ENCODE data around the gene CXCR3. TPM values are rescaled to one million over a fixed set of nuclear protein-coding genes. Genes with fewer than 3 reads are reported as not detected.
"Not testable (repeated sequence)": the region's sequence is repeated elsewhere in the genome, so short reads cannot be mapped to it uniquely, and the experiment has no call there.

The CXCR3 gene
- total RNA-seq, 1 experiment from 2014 or later = not detected

GRCh38 chrX:71615056-71615455, 3.3 kb downstream of the CXCR3 start:
- no peaks in the 10 kb centered on the region for H3K9me3 ChIP-seq (ENCODE audit: low read length)

DNA sequence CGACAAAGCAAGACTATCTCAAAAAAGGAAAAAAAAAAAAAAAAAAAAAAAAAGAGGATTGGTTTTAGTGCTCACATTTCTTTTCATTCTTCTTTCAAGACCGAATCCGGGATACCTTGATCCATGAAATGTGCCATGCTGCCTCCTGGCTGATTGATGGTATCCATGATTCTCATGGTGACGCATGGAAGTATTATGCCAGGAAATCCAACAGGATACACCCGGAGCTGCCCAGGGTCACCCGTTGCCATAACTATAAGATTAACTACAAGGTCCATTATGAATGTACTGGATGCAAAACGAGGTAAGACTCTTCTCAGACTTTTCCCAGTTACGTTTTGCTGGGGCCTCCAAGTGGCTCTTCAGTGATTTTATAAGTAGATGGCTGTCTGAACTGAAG, 6.1 kb downstream of the CXCR3 start:
- Histone ChIP-seq H3K9me3 (ENCODE audit: low read length) (no peaks in the 10 kb centered on the region), H3K4me2 (ENCODE audit: low read depth, low read length, poor library complexity, severe bottlenecking) (no peak overlapping the region), H2AFZ (ENCODE audit: low read length) (no peak overlapping the region), H3K9me2 (replicated peaks; ENCODE audit: insufficient read depth, low read length) (no peaks in the 10 kb centered on the region), H3K79me2 (ENCODE audit: low read length) (no peaks in the 10 kb centered on the region), H3K9ac (ENCODE audit: low read length) (no peak overlapping the region), H3K4me1 (ENCODE audit: low read length) (no peaks in the 10 kb centered on the region), H3K27me3 (ENCODE audit: low read length) (no peaks in the 10 kb centered on the region), H4K20me1 (ENCODE audit: insufficient read depth, low read depth, low read length) (no peaks in the 10 kb centered on the region), H3K36me3 (ENCODE audit: insufficient read depth, low read length) (peaks cover 10% of the 10 kb centered on the region), H3K4me3 (ENCODE audit: low read length) (no peak overlapping the region), H3K27ac (ENCODE audit: low read length) (no peak overlapping the region)
- no peak for DNase-seq

More at GRCh38 chrX:71615056-71615455, 3.3 kb downstream of the CXCR3 start:
- no peak for DNase-seq
- Histone ChIP-seq H3K9ac (ENCODE audit: low read length) (no peak overlapping the region), H3K9me2 (replicated peaks; ENCODE audit: insufficient read depth, low read length) (no peaks in the 10 kb centered on the region), H3K79me2 (ENCODE audit: low read length) (no peaks in the 10 kb centered on the region), H4K20me1 (ENCODE audit: insufficient read depth, low read depth, low read length) (no peaks in the 10 kb centered on the region), H2AFZ (ENCODE audit: low read length) (no peak overlapping the region), H3K36me3 (ENCODE audit: insufficient read depth, low read length) (no peaks in the 10 kb centered on the region; the same call in 1 of the 2 replicates), H3K4me2 (ENCODE audit: low read depth, low read length, poor library complexity, severe bottlenecking) (no peak overlapping the region), H3K4me3 (ENCODE audit: low read length) (no peak overlapping the region), H3K4me1 (ENCODE audit: low read length) (no peaks in the 10 kb centered on the region), H3K27ac (ENCODE audit: low read length) (no peak overlapping the region), H3K27me3 (ENCODE audit: low read length) (no peaks in the 10 kb centered on the region)

- not testable (repeated sequence) for H3K9me3 ChIP-seq (ENCODE audit: low read length); H2AFZ ChIP-seq (ENCODE audit: low read length); H3K27ac ChIP-seq (ENCODE audit: low read length); H3K4me2 ChIP-seq (ENCODE audit: low read depth, low read length, poor library complexity, severe bottlenecking); H4K20me1 ChIP-seq (ENCODE audit: insufficient read depth, low read depth, low read length); H3K79me2 ChIP-seq (ENCODE audit: low read length); H3K9me2 ChIP-seq (replicated peaks; ENCODE audit: insufficient read depth, low read length); H3K9ac ChIP-seq (ENCODE audit: low read length); H3K4me3 ChIP-seq (ENCODE audit: low read length); H3K4me1 ChIP-seq (ENCODE audit: low read length); H3K27me3 ChIP-seq (ENCODE audit: low read length); DNase-seq
- peaks cover 10% of the 10 kb centered on the region for H3K36me3 ChIP-seq (ENCODE audit: insufficient read depth, low read length)
These were observed 6.6 kb downstream of the CXCR3 start for GRCh38 chrX:71611736-71612135.

DNA sequence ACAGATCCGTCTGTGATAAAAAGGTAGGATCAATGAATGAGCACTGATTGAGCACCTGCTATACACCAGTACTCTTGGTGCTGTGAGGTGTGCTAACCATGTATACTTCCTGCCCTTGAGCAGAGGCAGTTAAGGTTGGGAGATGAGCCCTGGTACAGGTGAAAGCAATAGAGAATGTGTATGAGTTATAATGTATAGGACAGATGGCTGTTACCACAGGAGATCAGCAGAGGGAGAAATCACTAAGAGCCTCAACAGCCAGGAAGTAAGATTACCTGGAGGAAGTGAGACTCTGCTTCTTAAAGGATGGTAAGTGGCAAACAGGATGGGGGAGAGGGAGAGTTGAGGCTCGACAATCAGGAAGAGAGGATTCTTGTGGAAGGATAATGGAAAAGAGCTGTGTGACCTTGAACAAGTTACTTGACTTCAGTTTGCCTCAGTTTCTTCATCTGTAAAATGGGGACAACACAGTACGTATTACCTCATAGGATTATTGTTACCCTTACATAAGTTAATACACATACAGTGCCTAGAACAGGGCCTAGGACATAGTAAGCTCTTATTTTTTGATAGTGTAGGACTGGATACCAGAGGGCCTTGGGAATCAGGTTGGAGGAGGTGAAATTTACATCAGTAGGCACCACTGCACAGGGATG, 9.1 kb downstream of the CXCR3 start:
- Histone ChIP-seq H3K9me3 (ENCODE audit: low read length) (no peaks in the 10 kb centered on the region), H3K4me1 (ENCODE audit: low read length) (no peaks in the 10 kb centered on the region), H3K27me3 (ENCODE audit: low read length) (no peaks in the 10 kb centered on the region), H2AFZ (ENCODE audit: low read length) (no peak overlapping the region), H3K4me2 (ENCODE audit: low read depth, low read length, poor library complexity, severe bottlenecking) (no peak overlapping the region), H3K9ac (ENCODE audit: low read length) (no peak overlapping the region), H3K4me3 (ENCODE audit: low read length) (no peak overlapping the region), H3K36me3 (ENCODE audit: insufficient read depth, low read length) (peaks cover 13% of the 10 kb centered on the region; the same call in 1 of the 2 replicates), H3K27ac (ENCODE audit: low read length) (no peak overlapping the region), H3K79me2 (ENCODE audit: low read length) (no peaks in the 10 kb centered on the region), H3K9me2 (replicated peaks; ENCODE audit: insufficient read depth, low read length) (no peaks in the 10 kb centered on the region), H4K20me1 (ENCODE audit: insufficient read depth, low read depth, low read length) (no peaks in the 10 kb centered on the region)
- DNase-seq = no peak

DNA sequence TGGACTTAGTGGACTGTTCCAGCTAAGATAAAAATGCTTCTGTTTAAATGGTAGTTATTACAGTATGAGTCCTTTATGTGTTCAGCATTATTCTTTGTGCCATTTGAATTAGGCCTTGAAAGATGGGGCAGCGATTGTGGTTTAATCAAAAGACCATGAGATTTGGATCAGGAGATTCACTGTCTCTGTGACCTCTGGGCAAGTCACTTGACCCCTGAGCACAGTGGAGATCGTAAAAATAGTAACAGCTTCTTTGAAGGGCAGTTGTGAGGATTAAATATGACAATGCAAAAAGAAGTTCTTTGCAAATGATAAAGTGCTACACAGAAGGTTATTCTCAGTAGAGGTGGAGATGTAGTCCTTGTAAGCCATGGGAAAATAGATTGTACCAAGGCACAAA, 10.8 kb downstream of the CXCR3 start:
- no peaks in the 10 kb centered on the region for H4K20me1 ChIP-seq (ENCODE audit: insufficient read depth, low read depth, low read length)
- H2AFZ ChIP-seq (ENCODE audit: low read length) = no peak overlapping the region
- no peak overlapping the region for H3K27ac ChIP-seq (ENCODE audit: low read length)
- H3K4me3 ChIP-seq (ENCODE audit: low read length) = no peak overlapping the region
- no peaks in the 10 kb centered on the region for H3K4me1 ChIP-seq (ENCODE audit: low read length)
- H3K36me3 ChIP-seq (ENCODE audit: insufficient read depth, low read length) = peaks cover 20% of the 10 kb centered on the region; the same call in 1 of the 2 replicates
- no peaks in the 10 kb centered on the region for H3K79me2 ChIP-seq (ENCODE audit: low read length)
- no peaks in the 10 kb centered on the region for H3K9me2 ChIP-seq (replicated peaks; ENCODE audit: insufficient read depth, low read length)
- no peak overlapping the region for H3K9ac ChIP-seq (ENCODE audit: low read length)
- no peak overlapping the region for H3K4me2 ChIP-seq (ENCODE audit: low read depth, low read length, poor library complexity, severe bottlenecking)
- no peaks in the 10 kb centered on the region for H3K9me3 ChIP-seq (ENCODE audit: low read length)
- H3K27me3 ChIP-seq (ENCODE audit: low read length) = no peaks in the 10 kb centered on the region
- DNase-seq = no peak

DNA sequence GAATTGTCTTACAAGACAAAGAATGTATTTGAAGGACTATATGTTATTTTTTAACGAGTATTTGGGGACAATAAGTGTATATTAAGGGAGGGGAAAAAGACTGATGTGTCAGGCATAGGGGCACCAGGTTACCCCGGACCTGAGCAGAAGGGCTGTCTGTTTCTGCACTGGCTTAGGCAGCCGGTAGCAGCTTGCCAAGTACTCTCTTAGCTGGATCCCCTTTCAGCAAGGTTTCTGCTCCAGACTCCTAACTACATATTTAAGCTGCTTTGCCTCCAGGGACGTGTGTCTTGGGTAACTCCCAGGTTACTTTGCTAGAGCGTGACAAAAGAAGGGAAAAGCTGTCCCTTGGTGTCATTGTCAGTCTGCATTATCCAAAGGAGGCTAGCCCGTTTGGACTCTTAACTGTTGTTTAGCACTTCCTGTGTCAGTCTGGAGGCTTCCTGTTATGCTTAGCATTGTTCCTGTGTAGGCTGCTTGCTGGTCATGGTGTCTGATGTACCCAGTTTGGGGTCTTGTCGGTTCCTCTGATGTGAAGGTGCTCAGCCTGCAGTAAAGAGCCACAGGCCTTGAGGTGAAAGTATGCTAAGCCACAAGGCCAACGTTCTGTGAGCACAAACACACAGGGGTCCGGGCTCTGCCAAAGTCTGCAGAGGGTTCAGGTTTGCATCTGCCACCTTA, 11.6 kb downstream of the CXCR3 start:
- Histone ChIP-seq H3K9me3 (ENCODE audit: low read length) (no peaks in the 10 kb centered on the region), H3K9ac (ENCODE audit: low read length) (no peak overlapping the region), H3K4me2 (ENCODE audit: low read depth, low read length, poor library complexity, severe bottlenecking) (no peak overlapping the region), H3K27me3 (ENCODE audit: low read length) (no peaks in the 10 kb centered on the region), H4K20me1 (ENCODE audit: insufficient read depth, low read depth, low read length) (no peaks in the 10 kb centered on the region), H3K4me1 (ENCODE audit: low read length) (no peaks in the 10 kb centered on the region), H3K79me2 (ENCODE audit: low read length) (no peaks in the 10 kb centered on the region), H3K27ac (ENCODE audit: low read length) (no peak overlapping the region), H3K9me2 (replicated peaks; ENCODE audit: insufficient read depth, low read length) (no peaks in the 10 kb centered on the region), H2AFZ (ENCODE audit: low read length) (no peak overlapping the region), H3K4me3 (ENCODE audit: low read length) (no peak overlapping the region), H3K36me3 (ENCODE audit: insufficient read depth, low read length) (peaks cover 20% of the 10 kb centered on the region; the same call in 1 of the 2 replicates)
- no peak for DNase-seq

DNA sequence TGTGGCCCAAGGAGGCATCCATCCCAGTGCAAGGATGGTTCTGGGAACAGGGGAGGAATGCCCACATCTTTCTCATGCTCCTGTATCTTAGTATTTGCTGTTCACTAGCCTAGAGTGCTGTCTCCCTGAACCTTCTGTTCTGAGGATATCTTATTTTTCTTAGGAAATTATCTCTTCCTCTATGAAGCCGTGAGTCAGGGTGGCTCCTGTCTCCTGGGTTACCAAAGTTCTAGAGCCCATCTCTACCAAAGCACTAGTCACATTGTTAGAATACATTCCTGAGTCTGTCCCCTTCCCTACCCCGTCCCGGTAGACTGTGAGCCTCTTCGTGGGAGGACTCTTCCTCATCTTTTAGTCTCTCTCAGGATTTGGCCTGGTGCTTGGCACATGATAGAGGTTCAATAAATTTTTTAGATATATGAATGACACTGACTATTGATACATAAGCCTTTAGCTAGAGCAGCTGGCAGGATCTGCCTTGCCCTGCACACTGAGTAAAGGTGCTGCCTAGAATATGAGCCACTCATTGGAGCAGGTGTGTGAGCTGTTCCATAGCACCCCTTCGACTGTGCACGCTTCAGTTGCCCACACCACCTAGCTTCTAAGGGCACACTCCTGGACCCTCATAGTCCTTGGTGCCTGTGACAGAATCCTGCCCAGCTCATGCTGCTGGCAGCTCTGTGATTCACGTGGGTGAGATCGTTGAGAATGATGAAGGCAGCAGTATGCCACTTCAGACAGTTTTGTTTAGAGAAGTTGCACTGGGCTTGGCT, 13.3 kb downstream of the CXCR3 start:
- no peak overlapping the region for H3K27ac ChIP-seq (ENCODE audit: low read length)
- no peak overlapping the region for H3K4me3 ChIP-seq (ENCODE audit: low read length)
- H3K9me3 ChIP-seq (ENCODE audit: low read length) = no peaks in the 10 kb centered on the region
- H3K4me2 ChIP-seq (ENCODE audit: low read depth, low read length, poor library complexity, severe bottlenecking) = no peak overlapping the region
- H3K9ac ChIP-seq (ENCODE audit: low read length) = no peak overlapping the region
- DNase-seq = no peak
- no peaks in the 10 kb centered on the region for H4K20me1 ChIP-seq (ENCODE audit: insufficient read depth, low read depth, low read length)
- H3K27me3 ChIP-seq (ENCODE audit: low read length) = no peaks in the 10 kb centered on the region
- no peaks in the 10 kb centered on the region for H3K4me1 ChIP-seq (ENCODE audit: low read length)
- peaks cover 20% of the 10 kb centered on the region; the same call in 1 of the 2 replicates for H3K36me3 ChIP-seq (ENCODE audit: insufficient read depth, low read length)
- no peaks in the 10 kb centered on the region for H3K9me2 ChIP-seq (replicated peaks; ENCODE audit: insufficient read depth, low read length)
- H2AFZ ChIP-seq (ENCODE audit: low read length) = no peak overlapping the region
- no peaks in the 10 kb centered on the region for H3K79me2 ChIP-seq (ENCODE audit: low read length)

DNA sequence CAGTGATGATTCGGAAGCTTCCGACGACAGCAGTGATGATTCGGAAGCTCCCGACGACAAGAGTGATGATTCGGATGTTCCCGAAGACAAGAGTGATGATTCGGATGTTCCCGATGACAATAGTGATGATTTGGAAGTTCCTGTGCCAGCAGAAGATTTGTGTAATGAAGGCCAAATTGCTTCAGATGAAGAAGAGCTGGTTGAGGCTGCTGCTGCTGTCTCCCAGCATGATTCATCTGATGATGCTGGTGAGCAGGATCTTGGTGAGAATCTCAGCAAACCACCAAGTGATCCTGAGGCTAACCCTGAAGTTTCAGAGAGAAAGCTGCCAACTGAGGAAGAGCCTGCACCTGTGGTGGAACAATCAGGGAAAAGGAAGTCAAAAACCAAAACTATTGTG, 14.2 kb downstream of the CXCR3 start:
- Histone ChIP-seq H3K9me3 (ENCODE audit: low read length) (no peaks in the 10 kb centered on the region), H3K36me3 (ENCODE audit: insufficient read depth, low read length) (peaks cover 22% of the 10 kb centered on the region; the same call in 1 of the 2 replicates), H2AFZ (ENCODE audit: low read length) (no peak overlapping the region), H3K4me3 (ENCODE audit: low read length) (no peak overlapping the region), H3K79me2 (ENCODE audit: low read length) (no peaks in the 10 kb centered on the region), H3K4me2 (ENCODE audit: low read depth, low read length, poor library complexity, severe bottlenecking) (no peak overlapping the region), H3K27ac (ENCODE audit: low read length) (no peak overlapping the region), H3K4me1 (ENCODE audit: low read length) (no peaks in the 10 kb centered on the region), H4K20me1 (ENCODE audit: insufficient read depth, low read depth, low read length) (no peaks in the 10 kb centered on the region), H3K9ac (ENCODE audit: low read length) (no peak overlapping the region), H3K9me2 (replicated peaks; ENCODE audit: insufficient read depth, low read length) (no peaks in the 10 kb centered on the region), H3K27me3 (ENCODE audit: low read length) (no peaks in the 10 kb centered on the region)
- DNase-seq = no peak
